ENCODE data around the gene ASCL4.

The ASCL4 gene

DNA sequence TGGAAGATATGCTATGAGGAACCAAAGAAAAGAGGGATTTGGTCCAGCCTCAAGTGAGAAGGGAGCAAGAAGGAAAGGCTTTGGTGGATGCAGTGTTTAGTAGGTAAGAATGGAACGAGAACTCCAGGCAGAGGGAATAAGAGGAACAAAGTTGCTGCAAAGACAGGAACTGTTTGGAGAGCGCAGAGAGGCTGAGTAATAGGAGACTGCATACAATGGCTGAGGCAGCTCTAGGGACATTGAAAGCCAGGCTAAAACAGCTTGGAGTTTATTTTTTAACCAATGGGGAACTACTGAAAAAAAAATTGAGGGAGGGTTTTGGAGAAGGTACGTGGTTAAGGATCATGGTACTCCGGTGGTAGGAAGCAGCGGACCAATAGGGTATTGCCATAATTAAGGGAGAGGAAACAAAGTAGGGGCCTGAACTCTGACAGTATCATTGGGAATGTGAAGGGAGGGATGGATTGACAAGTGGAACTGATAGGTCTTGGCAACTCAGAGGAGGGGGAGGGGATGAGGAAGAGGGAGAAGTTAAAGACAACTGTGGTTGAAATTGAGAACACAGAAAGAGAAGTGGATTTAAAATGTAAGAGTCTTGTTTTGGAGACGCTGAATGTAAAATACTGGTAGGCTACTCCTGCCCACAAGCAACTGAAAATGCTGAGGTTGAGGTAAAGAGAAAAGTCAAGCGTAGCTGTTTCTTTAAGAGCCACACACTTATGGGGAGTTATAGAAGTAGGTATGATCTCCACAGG is 4.8 kb downstream of the ASCL4 start:
- DNase-seq, result no peak

DNA sequence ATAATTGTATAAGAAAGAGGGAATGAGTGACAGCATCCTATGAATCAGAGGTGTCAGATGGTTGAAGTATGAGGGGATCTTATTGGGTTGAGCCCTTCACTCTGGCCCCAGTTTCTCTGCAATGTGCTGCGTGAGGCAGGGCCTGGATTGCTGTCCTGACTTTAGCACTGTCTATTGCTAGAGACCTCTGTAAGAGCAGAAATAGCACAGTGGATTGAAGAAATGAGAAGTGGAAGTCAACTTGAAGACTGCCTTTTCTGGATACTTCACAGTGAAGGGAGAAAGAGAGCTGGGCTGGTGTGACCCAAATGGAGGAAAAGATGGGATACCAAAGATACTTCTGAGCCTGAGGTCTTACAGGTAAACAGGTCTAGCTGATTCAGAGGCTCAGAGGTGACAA is 5.8 kb downstream of the ASCL4 start:
- no peak for DNase-seq

DNA sequence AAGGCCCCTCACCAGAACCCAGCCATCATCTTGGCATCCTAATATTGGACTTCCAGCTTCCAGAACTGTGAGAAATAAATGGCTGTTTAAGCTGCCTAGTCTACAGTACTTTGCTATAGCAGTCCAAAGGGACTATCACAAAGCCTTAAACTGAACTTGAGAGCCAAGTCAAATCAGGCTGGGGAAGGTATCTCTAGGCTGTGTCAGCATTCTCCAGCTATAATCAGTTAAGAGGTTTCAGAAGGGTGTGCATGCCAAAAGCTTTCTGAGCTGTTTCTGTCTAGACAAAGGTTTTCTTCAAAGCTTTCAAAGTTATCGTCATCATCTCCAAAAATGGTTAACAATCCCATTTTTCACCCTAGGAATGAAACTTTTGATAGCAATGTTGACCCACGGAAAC is 7.6 kb downstream of the ASCL4 start:
- DNase-seq, result no peak

DNA sequence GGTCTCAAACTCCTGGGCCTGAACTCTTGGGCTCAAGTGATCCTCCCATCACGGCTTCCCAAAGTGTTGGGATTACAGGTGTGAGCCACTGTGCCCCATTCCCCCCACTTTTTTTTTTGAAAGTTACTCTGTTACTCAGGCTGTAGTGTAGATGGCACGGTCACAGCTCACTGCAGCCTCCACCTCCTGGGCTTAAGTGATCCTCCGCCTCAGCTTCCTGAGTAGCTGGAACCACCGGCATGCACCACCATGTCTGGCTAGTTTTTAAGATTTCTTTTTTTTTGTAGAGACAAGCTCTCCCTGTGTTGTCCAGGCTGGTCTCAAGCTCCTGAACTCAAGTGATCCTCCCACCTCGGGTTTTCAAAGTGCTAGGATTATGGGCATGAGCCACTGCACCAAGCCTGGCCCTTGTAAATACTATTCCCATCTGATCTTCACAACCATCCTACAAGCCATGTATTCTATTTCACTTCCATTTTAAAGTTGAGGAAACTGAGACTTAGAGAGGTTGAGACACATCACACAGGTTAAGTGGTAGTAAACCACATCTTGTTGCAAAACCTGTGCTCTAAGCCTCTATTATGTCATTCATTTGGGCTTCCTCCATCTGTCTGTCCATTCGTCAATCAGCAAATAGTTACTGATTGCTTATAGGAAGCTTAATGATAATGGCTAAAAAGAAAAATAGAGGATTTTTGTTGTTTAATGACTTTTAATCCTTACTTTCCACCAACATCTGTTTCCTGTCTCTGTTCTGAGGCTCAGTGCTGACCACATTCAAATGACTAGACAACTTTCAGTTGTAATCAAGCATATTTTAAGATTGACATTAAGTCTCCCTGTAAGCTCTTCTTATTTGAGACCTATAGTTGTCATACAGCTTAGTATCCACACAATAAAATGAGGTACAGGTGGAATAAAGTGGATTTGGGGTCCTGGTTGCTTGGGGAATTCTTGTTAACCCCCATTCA is 9.2 kb downstream of the ASCL4 start:
- DNase-seq, result peak; percentile 30

DNA sequence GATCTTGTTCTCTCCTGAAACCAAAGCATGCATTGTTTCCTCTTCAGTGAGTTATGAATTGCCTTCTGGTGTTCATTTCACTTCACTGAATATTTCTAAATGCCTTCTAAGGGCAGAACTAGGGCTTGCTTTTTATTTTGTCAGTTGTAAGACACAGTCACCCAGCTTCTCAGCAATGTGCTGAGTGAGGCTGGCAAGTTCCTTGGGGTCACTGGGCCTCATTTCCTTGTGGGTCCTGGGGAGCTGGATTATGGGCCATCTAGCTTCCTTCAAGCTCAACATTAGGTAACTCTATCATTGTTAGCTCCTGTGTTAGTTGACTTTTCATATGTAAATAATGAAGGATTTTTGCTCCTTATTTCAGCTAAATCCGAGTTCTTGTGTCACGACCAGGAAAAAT is 13.8 kb downstream of the ASCL4 start:
- no peak for DNase-seq

DNA sequence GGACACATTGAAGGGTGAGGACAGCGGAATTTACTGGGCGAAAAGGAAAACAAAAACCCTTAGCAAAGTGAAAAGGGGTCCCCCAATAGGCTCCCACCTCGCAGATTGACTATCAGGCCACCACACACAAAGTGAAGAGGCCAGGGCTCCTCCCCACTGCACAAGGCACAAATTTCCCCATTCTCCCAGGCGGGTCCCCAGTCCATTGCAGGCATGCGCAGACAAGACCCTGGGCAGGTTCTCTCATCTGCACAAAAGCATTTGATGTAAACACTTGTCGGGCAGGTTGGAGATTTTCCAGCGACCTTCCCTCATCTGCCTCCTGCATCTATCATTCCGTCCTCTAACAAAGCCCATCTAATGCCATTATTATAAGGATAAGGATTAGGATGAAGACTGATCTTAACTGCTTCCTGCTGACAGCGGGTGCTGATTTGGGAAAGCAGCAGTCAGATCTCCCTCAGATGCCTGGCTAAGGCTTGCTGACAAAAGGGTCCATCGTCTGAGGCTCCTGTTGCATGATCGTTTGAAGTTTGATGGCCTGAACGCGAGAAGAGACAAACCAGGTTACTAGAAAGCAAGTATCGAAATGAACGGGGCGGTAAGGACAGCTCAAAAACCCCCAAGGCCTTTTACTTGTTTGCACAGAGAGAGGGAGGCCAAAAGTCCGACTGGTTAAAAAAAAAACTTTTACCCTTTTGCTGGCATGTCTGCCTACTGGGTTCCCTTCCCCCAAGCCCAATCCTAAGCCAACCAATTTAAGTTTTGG is 14.4 kb downstream of the ASCL4 start:
- DNase-seq, result no peak

DNA sequence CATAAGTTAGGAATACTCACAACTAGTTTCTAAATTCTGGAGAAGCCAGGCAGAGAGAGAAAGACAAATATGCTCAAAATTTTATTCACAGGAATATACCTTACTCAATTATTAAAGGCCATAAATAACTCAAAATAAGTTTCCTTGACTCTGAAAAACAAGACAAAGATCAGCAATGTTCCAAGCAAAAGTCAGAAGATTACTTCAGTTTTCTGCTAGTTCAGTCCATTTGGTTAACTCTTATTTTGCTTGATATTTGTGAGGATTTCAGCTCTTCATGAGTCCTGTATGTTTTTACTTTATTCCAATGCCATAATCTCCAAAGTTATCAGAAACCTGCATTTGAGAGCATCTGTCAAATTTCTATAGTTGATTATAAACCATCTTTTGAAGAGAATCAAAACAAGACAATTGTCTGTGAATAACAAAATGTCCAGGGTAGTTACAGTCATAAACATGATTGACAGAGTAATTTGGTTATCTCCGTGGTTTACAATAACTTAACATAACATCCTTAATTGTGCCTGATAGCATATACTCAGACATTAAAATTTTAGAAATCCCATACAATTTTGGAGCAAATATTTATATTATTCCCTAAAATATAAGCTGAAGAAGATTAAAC is 17.1 kb downstream of the ASCL4 start:
- DNase-seq, result no peak

DNA sequence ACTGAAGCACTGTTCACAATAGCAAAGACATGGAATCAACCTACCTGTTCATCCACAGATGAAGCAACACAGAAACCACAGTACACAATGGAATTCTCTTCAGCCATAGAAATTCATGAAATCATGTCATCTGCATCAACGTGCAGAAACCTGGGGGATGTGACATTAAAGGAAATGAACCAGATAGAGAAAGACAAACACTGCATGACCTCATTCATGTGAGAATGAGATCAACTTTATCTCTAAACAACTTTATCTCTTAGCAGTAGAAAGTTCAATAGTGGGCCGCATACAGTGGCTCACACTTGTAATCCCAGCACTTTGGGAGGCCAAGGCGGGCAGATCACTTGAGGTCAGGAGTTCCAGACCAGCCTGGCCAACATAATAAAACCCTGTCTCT is 19.9 kb downstream of the ASCL4 start:
- DNase-seq, result no peak

DNA sequence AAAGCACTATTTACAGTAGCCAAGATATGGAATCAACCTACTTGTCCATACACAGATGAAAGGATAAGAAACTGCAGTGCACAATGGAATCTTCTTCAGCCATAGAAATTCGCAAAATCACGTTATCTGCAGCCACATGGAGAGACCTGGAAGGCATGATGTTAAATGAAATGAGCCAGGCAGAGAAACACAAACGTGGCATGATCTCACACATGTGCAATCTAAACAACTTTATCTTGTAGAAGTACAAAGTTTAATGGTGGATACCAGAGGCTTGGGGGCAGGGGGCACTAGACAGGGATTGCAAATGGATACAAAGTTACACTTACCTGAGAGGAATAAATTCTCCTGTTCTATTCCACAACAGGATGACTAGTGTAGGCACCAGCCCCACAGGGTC is 24.1 kb downstream of the ASCL4 start:
- DNase-seq, result no peak

DNA sequence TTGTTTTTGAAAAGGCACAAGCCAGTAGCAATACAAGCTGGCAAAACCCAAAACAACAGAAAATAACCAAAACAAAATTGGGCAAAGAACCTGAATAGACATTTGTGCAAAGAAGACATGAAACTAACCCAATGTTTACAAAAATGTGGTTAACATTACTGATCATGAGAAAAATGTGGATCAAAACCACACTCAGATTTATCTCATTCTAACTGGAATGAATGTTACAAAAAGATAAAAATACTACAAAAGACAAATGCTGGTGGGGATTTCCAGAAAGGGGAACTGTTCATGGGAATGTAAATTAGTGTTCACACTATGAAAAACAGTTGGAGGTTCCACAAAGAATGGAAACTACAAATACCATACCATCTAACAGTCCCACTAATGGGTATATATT is 26.6 kb downstream of the ASCL4 start:
- DNase-seq, result peak; percentile 11

DNA sequence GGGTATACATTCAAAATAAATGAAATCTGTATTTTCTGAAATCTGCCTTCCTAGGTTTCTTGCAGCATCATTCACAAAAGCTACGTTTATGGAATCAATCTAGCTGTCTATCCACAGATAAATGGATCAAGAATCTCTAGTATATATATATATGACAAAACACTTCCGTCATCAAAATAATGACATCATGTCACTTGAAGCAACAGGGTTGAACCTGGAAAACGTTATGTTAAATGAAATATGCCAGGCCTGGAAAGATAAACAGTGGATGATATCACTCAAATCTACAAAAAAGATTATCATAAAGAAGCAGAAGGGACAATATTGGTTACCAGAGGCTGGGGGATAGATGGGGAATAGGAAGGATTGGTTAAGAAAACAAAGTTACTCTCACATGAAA is 28.6 kb downstream of the ASCL4 start:
- DNase-seq, result no peak

DNA sequence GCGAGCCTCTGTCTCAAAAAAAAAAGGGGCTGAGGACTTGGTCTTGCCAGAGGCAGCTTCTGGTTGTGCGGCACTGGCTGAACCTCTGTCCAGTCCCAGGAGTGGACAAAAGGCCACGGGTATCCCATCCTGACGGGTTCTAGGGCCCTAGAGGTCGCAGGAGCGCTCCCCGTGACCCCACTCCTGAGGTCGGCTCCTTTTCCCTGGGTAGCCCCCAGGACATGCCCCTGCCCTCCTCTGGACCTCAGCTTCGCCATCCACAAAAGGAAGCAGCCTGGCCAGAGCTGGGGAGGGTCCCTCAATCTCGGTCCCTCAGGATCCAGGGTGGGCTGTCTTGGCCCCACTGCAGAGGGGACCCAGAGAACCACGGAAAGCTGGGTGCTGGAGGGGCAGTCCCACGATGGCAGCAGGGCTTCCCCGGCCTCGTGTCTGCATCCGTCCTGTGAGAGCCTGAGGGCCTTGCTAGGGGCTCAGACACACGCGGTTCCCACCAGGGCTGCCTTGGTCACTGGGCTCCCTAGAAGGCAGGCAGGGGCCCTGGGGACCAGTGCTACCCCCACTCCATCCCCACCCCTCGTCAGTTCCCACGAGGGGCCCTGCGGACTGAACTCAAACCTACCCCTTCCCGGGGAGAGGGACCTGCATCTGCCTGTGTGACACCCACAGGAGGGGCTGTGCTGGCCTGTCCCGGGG is 31.1 kb downstream of the ASCL4 start:
- no peak for DNase-seq

DNA sequence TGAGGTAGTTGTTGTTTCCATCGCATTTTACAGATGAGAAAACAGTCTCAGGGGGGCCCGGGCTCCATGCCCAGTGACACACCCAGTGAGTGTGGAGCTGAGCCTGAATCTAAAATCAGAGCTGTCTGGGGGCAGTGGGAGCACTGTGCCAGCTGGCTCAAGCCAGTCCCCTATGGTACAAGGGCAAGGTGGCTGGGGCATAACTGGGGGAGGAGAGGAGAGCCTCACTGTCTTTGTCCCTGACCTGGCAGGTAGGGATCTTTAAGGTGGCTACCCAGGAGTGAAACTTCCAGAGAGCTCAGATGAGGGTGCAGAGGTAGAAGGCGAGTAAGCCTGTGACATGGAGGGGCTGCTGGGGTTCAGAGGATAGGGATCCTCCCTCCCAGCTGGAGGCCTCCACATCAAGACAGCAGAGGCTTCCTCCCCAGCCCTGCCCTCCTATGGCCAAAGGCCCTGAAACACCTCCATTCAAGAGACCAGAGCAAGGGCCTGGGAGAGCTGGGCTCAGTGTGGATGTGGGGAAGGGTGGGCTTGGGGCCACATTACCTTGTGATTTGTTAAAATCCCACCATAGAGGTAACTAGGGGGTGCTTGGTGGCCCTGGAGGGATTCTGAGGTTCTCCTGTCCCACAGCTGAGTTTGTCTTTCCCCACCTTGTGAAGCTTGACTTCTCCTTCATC is 33.1 kb downstream of the ASCL4 start:
- DNase-seq, result no peak

DNA sequence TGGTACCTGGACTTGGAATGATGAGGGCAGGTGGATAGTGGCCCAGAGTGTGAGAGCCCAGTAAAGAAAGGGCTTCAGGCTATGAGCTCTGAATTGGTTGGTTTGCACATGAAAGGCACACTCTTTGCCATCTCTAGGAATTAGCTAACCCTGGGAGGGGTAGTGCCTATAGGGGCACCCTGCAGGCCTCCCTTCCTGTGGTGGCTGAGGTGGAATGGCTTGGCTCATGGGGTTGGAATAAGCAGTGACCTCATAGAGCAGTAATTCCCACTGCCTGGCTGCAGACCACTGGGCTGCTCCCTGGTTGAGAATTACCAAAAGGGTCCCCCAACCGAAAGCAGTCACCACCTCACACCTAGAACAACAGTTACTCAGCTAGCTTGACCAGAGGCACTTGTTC is 42.7 kb downstream of the ASCL4 start:
- no peak for DNase-seq

DNA sequence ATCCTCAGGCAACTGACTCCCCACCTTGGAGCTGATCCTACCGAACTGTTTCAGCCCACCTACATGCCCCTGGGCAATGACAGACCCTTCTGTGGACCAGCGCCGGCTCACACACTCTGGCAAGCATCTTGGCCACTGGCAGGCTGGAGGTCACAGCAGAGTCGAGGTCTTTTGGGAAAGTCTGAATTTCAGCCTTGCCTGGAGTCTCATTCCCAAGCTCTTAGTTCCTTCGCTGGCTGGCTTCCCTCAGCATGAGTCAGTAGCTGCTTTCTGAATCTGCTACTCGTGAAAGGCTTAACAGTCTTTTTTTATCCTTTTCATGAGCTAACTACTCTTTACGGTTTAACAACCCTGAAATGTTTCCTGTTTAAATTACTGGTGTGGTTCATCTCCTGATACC is 44.5 kb downstream of the ASCL4 start:
- DNase-seq, result no peak

DNA sequence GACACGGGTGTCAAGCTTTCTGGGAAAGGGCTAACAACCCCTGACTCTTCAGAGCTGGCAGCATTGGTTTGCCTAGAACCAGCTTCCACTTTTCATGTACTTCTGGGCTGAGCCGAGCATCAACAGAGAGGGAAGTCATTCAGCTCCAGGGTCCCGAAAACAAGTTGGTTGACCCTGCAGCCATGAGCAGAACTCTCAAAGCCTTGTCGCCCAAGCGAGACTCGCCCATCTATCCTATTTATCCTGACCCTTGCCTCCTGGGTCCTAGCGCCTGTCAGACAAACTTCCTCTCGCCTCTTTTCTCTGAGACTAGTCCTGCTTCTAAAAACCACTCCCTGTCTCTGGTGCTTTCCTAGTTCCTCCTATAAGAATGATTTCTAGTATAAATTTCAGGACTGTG is 47.9 kb downstream of the ASCL4 start:
- DNase-seq, result no peak

Data from hematopoietic multipotent progenitor cell treated with erythropoietin and hydrocortisone succinate and interleukin-3 and kit ligand, for 8 days (in vitro differentiated cells).